Muscle of leg (tissue), 11 donors: Measurements from ENCODE around the gene FOXN3. TPM values are rescaled to one million over a fixed set of nuclear protein-coding genes. Genes with fewer than 3 reads are reported as not detected.

Experiments used
- DNase-seq: peaks from one replicate; pipeline ENCODE4 v3.0.0; 2013
- H3K27ac ChIP-seq: one replicate; pipeline ENCODE4 v1.5.1; 2013; ENCODE audit warnings: mild to moderate bottlenecking, low read length, control low read depth
- H3K27me3 ChIP-seq: one replicate; pipeline ENCODE4 v1.6.1; 2013; ENCODE audit warnings: low read length; ENCODE audit not compliant: control insufficient read depth, insufficient read depth
- H3K36me3 ChIP-seq: one replicate; pipeline ENCODE4 v1.6.1; 2013; ENCODE audit warnings: low read length; ENCODE audit not compliant: control insufficient read depth, insufficient read depth
- H3K4me1 ChIP-seq: one replicate; pipeline ENCODE4 v1.6.1; 2013; ENCODE audit warnings: low read length; ENCODE audit not compliant: control insufficient read depth, insufficient read depth
- H3K4me3 ChIP-seq: one replicate; pipeline ENCODE4 v1.5.1; 2013; ENCODE audit warnings: low read length, control low read depth
- H3K9me3 ChIP-seq: replicated peaks from 2 replicates; pipeline ENCODE4 v1.6.1; 2013; ENCODE audit warnings: low read depth, low read length; ENCODE audit not compliant: control insufficient read depth
- WGBS: methylation state at CpG from one replicate; pipeline ENCODE4 v1.1.5; 2013; ENCODE audit warnings: missing lambda C conversion rate; ENCODE audit not compliant: insufficient coverage; 5-methylcytosine and 5-hydroxymethylcytosine counted together
- polyA plus RNA-seq, 8 donors: library from polyadenylated mRNA; unstranded; fragments of 120-200 nt; gene quantifications; one replicate each; pipeline versions ENCODE4 v1.2.1 to v1.2.3, GENCODE V29; 2013; ENCODE audit warnings: inconsistent platforms in 1 of 8, low replicate concordance in 1 of 8; ENCODE audit not compliant: insufficient read length in 8 of 8, insufficient read depth in 1 of 8
- total RNA-seq: library from RNA; stranded (reverse); fragments of 120-200 nt; gene quantifications from one replicate; pipeline ENCODE4 v1.2.4, GENCODE V29; 2013

Gene FOXN3
- total and polyA plus RNA-seq, 9 donors: 43.4 to 79.2 (median 64.0) TPM

DNA sequence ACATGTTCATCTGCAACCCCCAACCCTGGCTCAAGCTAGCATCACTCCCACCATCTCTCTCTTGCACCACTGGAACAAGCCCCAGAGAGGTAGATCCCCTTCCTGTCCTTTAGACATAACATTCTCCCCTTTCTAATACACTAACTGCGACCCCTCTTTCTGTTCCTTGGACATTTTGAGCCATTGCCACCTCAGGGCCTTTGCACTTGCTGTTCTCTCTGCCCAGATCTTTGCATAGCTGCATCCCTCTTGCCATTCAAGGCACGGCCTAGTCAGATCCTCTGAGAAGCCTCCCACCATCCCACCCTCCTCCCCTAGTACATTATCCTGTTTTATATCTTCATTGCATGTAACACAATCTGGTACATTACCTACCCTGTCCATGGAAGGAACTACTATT is 16.5 kb downstream of the FOXN3 start:
- Histone ChIP-seq H3K4me3 (no peak overlapping the region), H3K36me3 (peaks cover 20% of the 10 kb centered on the region), H3K27me3 (no peaks in the 10 kb centered on the region), H3K27ac (peak overlapping the region; percentile 86), H3K4me1 (peaks cover 20% of the 10 kb centered on the region), H3K9me3 (no peaks in the 10 kb centered on the region)
- WGBS: 85% methylated on average over 2 of the region's 2 CpGs
- no peak for DNase-seq

DNA sequence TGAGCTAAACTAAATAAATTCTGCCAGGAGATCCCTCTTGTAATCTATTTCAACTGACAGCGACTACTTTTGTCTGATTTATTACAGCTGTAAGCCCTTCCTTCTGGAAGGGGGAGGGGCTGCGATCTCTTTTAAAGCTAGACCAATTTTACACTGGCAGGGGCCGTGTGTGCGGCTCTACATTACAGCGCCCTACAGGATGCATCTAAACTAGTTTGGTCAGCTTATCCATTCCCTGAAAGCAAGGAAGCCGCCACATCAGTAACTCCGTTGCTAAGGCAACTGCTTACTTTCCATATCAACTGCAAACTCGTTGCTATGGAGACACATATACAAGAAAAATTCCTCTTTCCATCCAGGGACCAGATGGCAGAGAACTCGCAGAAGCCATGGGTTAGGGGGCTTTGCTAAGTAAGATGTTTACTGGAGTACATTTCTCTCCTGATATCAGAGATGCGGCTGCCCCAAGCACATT is 17.4 kb downstream of the FOXN3 start:
- no peak overlapping the region for H3K4me3 ChIP-seq
- no peaks in the 10 kb centered on the region for H3K9me3 ChIP-seq
- peaks cover 14% of the 10 kb centered on the region for H3K36me3 ChIP-seq
- no peaks in the 10 kb centered on the region for H3K27me3 ChIP-seq
- peak overlapping the region; percentile 86 for H3K27ac ChIP-seq
- H3K4me1 ChIP-seq: peaks cover 20% of the 10 kb centered on the region
- 0% methylated on average over 4 of the region's 10 CpGs for WGBS
- peak; percentile 96 for DNase-seq

DNA sequence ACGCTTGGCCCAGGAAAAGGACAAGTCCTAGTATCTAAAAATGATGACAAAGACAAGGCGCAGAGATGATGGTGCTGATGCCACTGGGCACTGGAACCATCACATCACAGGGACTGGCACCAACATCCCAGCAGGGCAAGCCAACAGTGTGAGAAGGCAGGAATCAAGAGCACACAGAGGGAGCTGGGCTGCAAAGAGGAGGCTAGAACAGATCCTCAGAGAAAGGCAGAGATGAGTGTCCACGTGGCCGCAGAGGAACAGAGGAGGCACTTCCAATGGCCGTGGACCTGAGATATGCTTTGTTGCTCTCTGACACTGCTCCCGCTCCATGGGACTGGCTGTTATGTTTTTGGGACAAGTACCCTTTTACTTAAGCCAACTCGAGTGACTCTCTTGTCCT is 17.9 kb downstream of the FOXN3 start:
- DNase-seq: no peak
- WGBS: 74% methylated on average over 5 of the region's 7 CpGs
- peaks cover 14% of the 10 kb centered on the region for H3K36me3 ChIP-seq
- peak overlapping the region; percentile 86 for H3K27ac ChIP-seq
- H3K9me3 ChIP-seq: no peaks in the 10 kb centered on the region
- peaks cover 19% of the 10 kb centered on the region for H3K4me1 ChIP-seq
- H3K4me3 ChIP-seq: no peak overlapping the region
- no peaks in the 10 kb centered on the region for H3K27me3 ChIP-seq

DNA sequence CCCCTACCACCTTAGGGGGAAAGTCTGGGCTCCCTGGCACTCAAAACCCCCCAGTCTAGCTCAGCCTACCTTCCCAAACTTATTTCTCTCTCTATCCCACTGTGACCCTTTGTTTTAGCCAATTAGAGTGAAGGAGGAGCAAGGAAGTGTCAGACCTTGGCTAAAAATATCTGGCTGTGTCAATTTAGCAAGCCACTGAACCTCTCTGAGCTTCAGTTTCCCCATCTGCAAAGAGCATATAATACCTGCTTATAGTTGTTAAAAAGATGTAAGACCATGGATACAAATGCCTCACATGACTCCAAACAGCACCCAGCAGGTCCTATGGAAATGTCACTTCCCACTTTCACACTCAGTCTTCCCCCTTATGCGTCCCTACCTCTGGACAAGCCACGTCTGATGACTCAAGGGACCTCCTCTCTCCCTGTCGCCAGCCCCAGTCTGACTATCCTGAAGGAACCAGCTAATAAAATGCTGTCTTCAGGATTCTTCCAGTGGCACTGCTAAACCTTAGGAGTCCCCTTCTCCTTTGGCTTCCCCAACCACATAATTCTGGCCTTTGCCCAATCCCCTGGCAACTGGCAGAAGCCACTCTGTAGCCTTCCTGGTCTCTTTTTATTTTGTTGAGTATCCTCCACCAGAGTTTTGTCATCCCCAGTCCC is 19.3 kb downstream of the FOXN3 start:
- no peak for DNase-seq
- no peak overlapping the region for H3K27ac ChIP-seq
- 71% methylated on average over 3 of the region's 3 CpGs for WGBS

DNA sequence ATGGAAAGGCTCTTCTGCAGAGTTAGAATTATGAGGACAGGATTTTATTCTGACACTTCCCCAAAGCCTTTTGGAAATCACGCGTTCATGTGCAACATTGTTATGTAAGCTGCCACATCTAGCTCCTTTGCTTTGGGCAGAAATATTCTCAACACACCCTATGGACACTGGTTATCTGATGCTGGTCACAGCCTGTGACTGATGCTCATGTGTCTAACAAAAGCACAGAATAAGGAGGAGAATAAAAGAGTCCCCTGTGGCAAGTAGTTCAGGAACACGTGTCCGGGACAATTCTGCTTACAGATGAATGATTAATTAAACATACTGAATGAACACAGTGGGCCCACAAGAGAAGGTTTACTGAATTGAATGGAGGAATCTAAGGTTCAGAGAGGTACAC is 22.1 kb downstream of the FOXN3 start:
- no CpG with 5 or more reads among the region's 4 CpGs for WGBS
- no peak overlapping the region for H3K27ac ChIP-seq
- H3K27me3 ChIP-seq: no peaks in the 10 kb centered on the region
- no peak overlapping the region for H3K4me3 ChIP-seq
- H3K9me3 ChIP-seq: no peaks in the 10 kb centered on the region
- DNase-seq: no peak
- H3K36me3 ChIP-seq: peaks cover 5% of the 10 kb centered on the region
- H3K4me1 ChIP-seq: peaks cover 19% of the 10 kb centered on the region

More for the DNA sequence above, 19.3 kb downstream of the FOXN3 start:
- no peak overlapping the region for H3K4me3 ChIP-seq
- no peaks in the 10 kb centered on the region for H3K27me3 ChIP-seq
- no peaks in the 10 kb centered on the region for H3K9me3 ChIP-seq
- peaks cover 23% of the 10 kb centered on the region for H3K4me1 ChIP-seq
- peaks cover 9% of the 10 kb centered on the region for H3K36me3 ChIP-seq

DNA sequence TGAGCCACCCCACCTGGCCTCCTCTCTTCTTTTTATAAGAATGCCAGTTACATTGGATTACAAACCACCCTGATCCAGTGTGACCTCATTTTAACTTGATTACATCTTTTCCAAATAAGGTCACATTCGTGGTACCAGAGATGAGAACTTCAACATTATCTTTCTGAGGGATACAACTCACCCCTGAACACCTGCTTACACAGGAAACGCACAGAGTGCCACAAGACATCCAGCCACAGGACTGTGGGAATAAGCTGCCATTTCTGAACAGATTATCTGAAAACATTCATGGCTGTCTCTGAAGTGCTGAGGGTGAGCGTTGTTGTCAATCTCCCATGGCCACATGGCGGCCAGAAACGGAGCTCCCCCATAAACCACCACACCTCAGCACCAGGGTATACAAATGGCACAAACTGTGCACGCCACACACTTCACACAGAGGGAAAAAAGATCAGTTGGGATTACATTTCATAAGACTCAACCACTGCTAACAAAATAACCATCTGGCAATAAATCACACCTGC is 23.7 kb downstream of the FOXN3 start:
- H3K4me1 ChIP-seq: peaks cover 8% of the 10 kb centered on the region
- 93% methylated on average over 3 of the region's 6 CpGs for WGBS

DNA sequence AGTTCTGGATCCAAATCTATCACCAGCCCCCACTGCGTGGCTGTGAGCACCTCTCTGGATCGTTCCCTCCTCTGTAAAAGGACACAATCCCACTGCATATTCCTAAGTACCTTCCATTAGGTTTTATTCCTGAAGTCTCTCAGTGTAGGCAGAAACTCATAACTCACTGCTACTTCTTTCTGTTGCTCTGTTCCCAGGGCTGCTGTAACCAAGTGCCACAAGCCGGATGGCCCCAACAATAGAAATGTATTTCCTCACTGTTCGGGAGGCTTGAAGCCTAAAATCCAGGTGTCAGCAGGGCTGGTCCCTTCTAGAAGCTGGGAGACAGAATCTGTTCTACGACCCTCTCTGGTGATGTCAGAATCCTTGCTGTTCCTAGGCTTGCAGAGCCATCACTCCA is 24.9 kb downstream of the FOXN3 start:
- Histone ChIP-seq H3K27me3 (no peaks in the 10 kb centered on the region), H3K9me3 (no peaks in the 10 kb centered on the region), H3K27ac (no peak overlapping the region), H3K36me3 (peaks cover 3% of the 10 kb centered on the region), H3K4me3 (no peak overlapping the region), H3K4me1 (peaks cover 5% of the 10 kb centered on the region)
- WGBS: 39% methylated on average over 3 of the region's 5 CpGs
- no peak for DNase-seq

More for the DNA sequence above, 23.7 kb downstream of the FOXN3 start:
- Histone ChIP-seq H3K4me3 (no peak overlapping the region), H3K9me3 (no peaks in the 10 kb centered on the region), H3K27ac (no peak overlapping the region), H3K27me3 (no peaks in the 10 kb centered on the region), H3K36me3 (peaks cover 8% of the 10 kb centered on the region)
- DNase-seq: no peak

DNA sequence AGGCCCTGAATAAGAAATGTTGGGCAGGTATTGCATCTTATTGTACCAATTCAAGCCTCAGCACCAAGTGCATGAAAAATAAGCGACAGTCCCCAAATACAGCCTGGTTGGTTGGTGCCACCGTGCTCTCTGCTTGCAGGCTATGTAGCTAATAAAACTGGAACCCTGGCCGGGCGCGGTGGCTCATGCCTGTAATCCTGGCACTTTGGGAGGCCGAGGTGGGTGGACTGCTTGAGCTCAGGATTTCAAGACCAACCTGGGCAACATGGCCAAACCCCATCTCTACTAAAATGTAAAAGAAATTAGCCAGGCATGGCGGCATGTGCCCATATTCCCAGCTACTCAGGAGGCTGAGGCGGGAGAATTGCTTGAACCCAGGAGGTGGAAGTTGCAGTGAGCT is 25.5 kb downstream of the FOXN3 start:
- H3K4me1 ChIP-seq: peaks cover 10% of the 10 kb centered on the region
- H3K27ac ChIP-seq: no peak overlapping the region
- no peaks in the 10 kb centered on the region for H3K9me3 ChIP-seq
- H3K36me3 ChIP-seq: peaks cover 3% of the 10 kb centered on the region
- WGBS: 100% methylated on average over 6 of the region's 8 CpGs
- H3K27me3 ChIP-seq: no peaks in the 10 kb centered on the region
- H3K4me3 ChIP-seq: no peak overlapping the region
- DNase-seq: no peak

DNA sequence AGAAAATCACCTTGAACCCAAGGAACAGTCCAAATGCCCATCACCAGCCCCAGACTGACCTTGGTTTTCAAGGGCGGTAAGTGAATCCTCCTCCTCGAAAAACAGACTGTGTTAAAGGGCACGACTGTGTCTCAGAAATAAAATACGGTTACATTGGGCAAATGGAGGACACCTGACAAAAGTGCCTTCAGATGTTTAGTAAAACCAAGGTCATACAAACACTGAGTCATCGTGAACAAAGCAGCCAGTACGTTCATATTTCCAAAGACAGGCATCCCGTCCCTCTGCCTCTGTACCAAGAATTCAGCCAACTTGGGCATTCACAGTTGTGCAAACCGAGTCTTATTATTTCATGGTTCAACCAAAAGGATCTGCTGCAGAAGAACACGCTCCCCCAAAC is 25.9 kb downstream of the FOXN3 start:
- H3K4me1 ChIP-seq: peaks cover 14% of the 10 kb centered on the region
- no peak overlapping the region for H3K27ac ChIP-seq

DNA sequence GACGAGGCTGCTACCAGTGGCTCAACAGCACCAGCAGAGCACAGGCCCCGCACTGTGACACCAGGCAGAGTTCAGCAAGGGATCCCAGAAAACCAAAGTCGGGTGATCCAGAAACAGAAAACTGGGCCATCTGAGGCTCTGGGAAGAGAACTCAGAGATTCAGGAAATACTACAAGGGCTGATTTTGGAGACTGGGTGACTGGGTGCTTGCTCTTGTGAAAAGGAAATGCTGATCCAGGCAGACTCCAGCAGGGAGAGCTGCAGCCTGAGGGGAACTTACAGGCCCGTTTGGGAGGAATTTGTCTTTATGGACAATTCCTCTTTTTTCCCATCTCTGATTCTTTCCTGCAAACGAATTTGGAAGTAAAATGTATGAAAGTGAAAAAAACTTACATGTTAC is 28.2 kb downstream of the FOXN3 start:
- 80% methylated on average over 3 of the region's 5 CpGs for WGBS
- H3K4me1 ChIP-seq: peaks cover 26% of the 10 kb centered on the region
- no peaks in the 10 kb centered on the region for H3K27me3 ChIP-seq
- DNase-seq: no peak
- no peaks in the 10 kb centered on the region for H3K9me3 ChIP-seq
- H3K27ac ChIP-seq: no peak overlapping the region
- no peak overlapping the region for H3K4me3 ChIP-seq
- peaks cover 3% of the 10 kb centered on the region for H3K36me3 ChIP-seq

More for the DNA sequence above, 25.9 kb downstream of the FOXN3 start:
- DNase-seq: no peak
- Histone ChIP-seq H3K4me3 (no peak overlapping the region), H3K27me3 (no peaks in the 10 kb centered on the region), H3K9me3 (no peaks in the 10 kb centered on the region), H3K36me3 (peaks cover 3% of the 10 kb centered on the region)
- WGBS: 88% methylated on average over 8 of the region's 9 CpGs
